HG03280 (cell line): Measurements from ENCODE around the gene MAGI3.

Experiments
- ATAC-seq: cut with Tn5 transposase; IDR thresholded peaks from one replicate; pipeline ENCODE4 v1.9.1; 2021; ENCODE audit warnings: mild to moderate bottlenecking, moderate library complexity; ENCODE audit not compliant: unreplicated experiment

The MAGI3 gene

DNA sequence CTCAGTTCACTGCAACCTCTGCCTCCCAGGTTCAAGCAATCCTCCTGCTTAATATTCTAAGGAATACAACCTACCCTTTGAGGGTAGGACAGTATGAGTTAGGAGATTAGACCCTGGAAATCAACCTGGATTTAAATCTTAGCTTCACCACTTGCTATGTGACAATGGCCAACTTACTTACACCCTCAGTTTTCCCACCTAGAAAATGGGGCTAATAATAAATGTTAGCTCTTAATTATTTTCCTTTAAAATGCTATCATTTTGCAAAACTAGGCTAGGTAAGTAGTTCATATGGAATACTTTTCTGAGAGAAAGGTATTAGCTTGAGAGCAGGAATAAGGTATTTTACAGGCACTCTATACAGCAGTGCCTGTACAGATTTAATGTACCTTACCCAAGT lies 258.2 kb downstream of the MAGI3 start:
- ATAC-seq, result no peak

DNA sequence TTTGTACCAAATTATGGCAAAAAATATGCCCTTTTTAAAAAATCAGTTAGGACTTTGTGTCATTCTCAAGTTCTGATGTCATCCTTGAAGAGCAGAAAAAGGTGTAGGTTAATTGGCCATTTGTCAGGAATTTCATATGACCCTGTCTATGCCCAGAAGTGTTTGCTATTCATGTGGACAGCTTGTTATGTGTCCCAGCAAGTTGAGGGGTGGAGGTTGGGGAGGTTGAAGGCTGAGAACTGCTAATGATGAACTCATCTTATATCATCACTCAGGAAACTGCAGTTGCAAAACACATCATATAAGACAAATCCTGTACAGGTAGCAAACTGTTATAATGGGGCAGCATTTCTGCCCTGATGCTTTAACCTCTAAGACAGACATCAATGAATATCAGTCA lies 262.5 kb downstream of the MAGI3 start:
- ATAC-seq, result no peak

DNA sequence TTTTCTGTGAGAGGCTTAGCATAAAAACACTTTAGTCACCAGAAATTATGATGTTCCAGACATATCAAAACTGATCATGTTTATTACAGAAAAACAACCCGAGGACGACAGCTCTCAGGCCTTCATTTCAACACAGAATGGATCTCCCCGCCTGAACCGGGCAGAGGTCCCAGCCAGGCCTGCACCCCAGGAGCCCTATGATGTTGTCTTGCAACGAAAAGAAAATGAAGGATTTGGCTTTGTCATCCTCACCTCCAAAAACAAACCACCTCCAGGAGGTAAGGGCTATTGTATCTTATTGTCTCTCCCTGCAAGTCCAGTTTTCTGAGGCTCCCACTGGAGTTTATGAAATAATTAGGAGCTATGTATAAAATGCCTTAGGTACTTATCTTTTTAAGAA lies 263.4 kb downstream of the MAGI3 start:
- no peak for ATAC-seq

DNA sequence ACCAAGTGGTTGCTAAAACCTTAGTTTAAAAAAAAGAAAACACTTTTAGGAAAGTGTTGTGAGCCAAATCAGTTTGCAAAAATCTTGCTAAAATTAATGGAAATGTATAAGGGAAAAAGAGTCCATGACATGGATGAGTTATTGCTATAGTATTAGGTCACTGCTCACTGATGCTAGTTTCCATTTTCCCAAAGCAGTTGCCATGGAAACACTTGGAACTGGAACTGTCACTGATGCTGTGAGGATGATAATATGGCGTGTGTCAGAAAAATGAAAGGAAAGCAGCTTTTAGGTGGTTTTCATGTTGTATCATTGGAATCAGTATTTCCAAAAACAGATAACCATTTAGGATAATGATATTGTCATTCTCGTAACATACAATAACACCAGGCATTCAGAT lies 264.6 kb downstream of the MAGI3 start:
- ATAC-seq, result no peak

DNA sequence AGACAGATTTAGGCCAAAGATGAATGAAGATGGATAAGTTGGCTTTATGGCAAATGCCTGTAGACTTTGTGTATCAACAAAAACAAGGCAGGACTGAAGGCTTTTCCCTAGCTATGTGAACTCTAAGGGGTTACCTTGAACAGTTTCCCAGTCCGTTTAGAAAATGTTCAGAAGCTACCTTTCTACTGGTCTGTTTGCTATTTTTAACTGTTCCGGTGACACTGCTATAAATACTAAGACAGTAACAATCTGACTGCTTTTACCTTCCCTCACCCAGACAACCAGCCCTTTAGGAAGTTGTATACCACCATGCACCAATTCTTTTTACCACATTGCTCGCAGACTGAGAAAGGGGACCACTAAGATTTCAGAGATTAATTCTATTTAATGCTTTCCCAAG lies 266.8 kb downstream of the MAGI3 start:
- no peak for ATAC-seq

DNA sequence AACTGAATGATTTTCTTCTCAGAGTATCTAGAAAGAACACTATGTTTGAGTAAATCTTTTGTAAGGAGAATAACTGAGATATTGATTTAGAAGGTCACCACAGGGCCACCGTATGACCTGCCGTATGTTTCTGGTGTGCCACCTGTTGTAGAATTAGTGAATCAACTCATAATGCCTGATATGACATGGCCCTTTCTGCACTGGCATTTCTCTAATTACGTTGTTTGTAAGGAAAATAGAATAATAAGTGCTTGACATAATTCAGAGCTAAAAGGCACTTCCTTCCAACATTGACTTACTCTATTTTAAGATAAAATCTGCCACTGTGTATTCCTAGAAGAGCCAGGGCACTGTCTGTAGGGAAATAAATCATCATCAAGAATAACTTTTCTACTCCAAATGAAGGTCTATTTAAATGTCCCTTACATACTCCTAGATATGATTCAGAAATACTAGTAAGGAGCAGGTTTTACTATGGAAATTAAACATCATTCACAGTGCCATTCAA lies 267.3 kb downstream of the MAGI3 start:
- ATAC-seq, result no peak

DNA sequence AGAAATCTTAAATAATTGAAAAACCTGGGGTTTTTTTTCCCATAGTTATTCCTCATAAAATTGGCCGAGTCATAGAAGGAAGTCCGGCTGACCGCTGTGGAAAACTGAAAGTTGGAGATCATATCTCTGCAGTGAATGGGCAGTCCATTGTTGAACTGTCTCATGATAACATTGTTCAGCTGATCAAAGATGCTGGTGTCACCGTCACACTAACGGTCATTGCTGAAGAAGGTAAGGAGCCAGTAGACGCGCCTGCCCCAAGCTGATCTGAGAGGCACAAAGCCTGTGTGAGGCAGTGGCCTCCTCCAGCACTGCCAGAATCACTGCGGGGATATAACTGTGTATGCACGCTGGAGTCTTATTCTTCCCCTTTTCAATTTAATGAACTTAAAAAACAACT lies 268.7 kb downstream of the MAGI3 start:
- no peak for ATAC-seq

DNA sequence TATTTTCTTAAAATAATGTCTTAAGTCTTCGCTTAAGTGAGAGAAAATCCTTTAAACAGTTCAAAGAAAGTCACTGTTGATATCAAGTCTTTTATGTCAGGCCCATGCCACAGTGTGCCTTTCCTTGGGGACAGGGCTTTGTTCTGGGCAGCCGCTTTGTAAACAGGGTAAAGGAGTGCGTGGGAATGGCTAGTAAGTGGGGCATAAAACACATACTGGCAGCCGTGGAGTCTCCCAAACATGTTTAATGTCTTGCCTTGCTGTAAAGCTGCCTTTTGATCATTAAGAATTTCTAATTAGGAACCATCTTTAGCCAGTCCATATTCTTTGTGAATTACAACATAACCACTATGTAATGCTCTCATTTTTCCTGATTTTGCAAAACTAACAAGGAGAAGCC lies 269.2 kb downstream of the MAGI3 start:
- no peak for ATAC-seq

DNA sequence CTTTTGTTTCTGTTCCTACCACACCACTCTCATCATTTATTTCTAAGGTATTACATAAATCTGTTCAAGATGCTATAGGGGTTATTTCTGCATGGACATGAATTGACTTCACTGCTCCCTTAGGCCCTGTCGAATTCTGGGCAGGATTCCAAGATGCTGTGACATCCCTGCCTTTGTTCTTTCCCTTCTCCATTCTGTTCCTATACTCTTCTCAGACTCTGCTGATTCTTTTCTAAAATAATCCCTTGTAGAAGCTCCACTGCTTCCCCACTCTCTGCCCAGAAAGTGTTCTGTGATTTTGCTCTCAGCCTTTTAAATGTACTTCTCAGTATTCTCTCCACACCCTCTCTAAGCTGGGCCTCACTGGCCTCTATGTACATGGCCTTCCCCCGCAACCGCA lies 269.8 kb downstream of the MAGI3 start:
- ATAC-seq, result no peak

DNA sequence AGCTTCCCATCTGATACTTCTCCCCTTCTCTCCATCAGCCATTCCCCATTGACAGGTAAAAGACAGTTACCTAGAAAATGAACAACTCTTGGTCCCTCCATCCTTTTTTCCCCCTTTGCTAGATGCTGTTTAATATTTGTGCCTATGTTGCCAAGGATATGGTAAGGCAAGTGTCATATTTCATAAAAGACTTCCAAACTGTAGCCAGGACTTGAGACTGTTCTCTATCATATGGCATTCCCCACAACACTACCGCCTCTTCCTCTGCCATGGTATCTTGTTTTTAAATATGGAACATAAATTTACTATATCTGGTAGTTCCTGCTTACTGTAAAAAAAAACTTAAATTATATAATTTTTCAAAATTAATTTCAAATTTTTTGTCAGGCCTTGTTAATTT lies 271.8 kb downstream of the MAGI3 start:
- no peak for ATAC-seq

DNA sequence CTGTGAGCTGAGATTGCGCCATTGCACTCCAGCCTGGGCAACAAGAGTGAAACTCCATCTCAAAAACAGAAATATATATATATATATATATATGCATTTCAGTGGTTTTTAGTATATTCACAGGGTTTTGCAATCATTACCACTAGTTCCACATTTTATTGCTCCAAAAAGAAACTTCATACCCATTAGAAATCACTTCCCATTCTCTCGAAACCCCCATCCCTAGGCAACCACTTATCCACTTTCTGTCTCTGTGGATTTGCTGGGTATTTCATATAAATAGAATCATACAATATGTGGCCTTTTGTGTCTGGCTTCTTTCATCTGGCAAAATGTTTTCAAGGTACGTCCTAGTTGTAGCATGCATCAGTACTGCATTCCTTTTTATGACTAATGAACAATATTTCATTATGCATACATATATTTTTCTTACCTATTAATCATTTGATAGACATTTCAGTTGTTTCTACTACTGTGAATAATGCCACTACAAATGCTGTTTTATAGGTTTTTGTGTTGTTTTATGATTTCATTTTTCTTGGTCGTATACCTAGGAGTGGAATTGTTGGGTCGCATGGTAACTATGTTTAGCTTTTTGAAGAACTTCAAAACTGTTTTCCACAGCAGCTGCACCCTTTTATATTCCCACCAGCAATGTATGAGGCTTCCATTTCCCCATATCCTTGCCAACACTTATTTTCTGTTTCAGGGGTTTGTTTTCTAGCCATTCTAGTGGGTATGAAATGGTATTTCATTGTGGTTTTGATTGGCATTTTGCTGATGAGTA lies 273.0 kb downstream of the MAGI3 start:
- no peak for ATAC-seq

DNA sequence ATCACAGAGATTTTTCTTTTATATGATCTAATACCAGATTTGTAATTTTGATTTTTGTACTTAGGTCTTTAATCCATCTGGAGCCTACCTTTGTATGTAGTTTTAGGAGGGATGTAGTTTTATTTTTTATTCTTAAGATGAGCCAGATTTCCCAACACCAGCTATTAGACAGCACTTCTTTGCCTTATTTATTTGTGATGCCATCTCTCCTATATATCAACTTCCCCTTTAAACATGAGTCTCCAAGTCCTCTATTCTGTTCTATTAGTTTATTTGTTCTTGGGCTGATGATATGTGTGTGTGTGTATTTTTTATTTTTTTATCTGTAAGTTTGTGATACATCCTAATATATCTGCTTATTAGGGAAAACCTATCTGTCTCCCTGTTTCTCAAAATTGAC lies 274.8 kb downstream of the MAGI3 start:
- no peak for ATAC-seq

DNA sequence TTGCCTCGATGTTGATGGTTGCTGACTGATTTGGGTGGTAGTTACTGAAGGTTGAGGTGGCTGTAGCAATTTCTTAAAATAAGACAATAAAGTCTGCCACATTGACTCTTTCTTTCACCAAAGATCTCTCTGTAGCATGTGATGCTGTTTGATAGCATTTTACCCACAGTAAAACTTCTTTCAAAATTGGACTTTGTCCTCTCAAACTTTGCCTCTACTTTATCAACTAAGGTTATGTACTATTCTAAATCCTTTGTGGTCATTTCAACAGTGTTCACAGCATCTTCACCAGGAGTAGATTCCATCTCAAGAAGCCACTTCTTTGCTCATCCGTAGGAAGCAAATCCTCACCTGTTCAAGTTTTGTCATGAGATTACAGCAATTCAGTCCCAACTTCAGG lies 275.8 kb downstream of the MAGI3 start:
- no peak for ATAC-seq

DNA sequence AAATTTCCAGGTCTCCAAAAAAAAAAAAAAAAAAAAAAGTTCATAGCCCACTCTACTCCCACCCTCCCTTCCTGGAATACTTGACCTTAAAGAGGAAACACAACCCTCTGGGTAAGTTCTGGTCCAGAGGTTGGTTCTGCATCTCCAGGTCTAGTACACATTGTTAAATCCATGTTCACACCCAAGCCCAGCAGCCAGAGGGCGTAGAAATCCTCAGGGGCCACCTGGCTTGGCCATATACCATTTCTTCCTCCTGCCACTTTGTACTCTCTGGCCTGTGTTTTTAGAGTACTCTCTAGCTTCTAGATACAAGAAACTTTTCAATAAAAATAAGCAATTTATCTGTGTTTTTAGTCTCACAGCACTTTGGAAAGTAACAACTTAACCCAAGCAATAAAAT lies 279.7 kb downstream of the MAGI3 start:
- ATAC-seq, result no peak

DNA sequence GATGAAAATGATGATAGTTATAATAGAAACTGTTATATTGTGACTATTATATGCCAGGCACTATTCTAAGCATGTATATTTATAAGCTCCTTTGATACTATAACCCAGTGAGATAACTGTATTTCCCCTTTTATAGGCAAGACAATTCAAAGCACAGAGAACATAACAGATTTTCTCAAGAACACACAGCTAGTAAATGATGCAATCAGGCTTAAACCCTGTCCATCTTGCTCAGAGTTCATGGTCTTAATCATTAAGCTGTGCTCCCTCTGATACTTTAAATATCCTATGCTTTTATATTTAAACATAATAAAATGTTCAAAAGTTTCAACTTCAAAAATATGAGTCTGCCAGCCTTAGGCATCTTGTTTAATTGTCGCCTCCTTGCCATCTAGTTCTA lies 280.3 kb downstream of the MAGI3 start:
- no peak for ATAC-seq

DNA sequence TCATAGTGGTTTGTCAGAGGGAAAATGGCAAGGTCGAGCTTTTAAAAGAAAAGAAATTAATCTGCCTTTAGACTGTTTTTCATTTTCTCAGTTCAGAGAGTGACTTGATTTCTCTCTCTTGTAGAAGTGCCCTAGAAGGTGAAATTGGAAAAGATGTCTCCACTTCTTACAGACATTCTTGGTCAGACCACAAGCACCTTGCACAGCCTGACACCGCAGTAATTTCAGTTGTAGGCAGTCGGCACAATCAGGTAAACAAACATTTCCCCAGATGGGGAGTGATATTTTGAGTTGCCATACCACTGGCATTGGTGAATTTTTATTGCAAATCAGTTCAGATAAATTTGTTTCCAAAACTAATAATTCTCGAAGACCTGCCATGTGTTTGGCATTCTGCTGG lies 282.2 kb downstream of the MAGI3 start:
- no peak for ATAC-seq

DNA sequence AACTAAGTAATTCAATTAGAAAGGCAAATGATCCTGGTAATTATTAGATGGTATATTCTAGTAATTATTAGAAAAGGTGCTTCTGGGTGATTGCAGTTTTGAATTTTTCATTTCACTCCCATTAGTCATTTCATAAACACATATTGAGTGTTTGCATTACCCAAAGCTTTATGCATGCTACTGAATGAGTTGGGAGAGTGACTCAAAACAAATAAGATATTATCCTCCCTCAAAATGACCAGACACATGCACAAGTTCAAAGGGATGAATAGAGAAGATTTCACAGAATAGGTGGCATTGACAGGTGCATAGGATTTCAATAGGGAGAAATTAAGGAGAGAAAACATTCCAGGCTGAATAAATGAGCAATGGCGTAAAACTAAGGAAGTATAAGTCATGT lies 284.3 kb downstream of the MAGI3 start:
- ATAC-seq, result no peak

DNA sequence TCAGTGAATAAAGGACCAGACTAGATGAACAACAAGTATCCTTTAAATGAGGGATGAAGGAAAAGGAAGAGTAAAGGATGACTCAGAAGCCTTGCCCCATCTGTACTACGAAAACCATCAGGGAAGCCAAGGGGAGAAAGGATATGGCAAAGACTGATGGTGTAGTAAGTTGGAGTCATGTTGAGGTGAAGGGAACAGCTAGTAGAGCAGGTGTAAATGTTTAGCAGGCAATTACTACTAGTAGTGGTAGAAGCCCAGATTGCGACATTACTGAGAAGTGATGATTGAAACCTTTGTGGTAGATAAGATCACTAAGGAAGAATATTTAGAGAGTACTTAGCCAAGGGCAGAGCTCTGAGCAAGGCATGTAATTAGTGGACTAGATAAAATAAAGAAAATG lies 285.0 kb downstream of the MAGI3 start:
- ATAC-seq, result no peak

DNA sequence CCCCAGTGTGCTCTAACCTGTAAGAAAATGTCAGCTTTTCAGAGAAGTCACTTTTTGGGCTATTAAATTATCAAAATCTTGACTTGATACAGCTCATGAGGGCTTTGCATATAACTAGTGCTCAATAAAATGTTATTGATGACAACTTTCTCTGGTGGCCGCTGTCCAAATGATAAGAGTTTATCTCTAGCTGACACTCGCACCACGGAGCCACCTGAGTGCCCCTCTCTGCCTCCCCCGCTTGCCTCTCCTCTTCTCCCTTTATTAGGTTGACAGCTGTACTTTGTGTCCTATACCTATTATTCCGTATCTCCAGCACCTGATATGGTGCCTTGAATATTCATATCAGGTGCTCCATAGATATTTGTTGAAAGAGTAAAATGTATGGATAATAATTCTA lies 286.2 kb downstream of the MAGI3 start:
- ATAC-seq, result no peak

DNA sequence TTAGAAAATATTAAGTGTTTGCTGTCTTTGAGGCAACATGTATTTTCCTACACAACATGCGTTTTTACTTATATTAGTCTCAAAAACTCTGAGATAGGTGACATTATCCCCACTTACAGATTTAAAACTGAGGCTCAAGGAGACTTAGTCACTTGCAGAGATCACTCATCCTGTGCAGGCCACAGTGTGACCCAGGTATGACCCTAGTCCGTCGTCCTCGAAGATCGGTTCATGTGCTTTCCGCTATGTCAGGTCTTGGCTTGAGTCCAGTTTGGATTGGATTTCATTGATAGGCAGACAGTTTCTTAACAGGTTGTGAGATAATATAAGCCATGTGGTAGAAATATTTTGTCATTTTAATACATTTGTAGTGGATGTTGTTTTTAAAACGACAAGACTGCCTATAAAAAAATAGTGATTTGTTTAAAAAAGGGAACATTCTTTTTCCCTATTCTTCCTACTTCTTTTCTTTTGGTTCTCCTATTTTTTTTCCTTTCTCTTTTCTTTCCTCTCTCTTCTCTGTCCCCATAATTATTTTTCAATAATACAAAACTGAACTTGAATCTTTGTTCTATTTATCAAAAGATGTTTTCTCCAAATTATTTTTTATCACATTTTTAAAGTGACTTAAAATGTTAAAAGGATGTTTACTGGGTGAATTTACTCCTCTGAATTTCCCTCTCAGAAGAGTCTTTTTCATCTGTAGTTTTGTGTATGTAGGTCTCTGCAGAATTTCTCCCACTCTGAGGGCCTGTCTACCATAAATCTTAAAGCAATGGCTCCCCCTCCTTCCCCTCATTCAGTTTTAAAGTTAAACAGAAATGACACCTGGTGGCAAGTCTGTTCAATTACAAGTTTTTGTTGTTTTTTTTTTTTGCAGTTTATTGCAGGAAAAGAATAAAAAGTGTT lies 287.2 kb downstream of the MAGI3 start:
- ATAC-seq, result no peak

DNA sequence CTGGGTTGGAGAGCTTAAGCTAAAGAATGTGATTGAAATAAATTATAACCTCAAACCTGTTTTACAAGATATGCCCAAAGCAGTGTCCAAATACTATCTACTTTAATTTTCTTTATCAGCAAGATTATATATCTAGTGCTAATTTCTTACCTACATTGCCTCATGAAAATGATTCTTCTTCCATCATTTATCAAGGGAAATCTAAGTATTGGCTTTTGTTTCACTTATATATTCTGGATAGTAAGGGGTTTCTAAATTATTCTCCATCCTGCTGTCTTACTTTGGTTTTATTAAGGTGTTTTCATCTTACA lies 287.8 kb downstream of the MAGI3 start:
- no peak for ATAC-seq

DNA sequence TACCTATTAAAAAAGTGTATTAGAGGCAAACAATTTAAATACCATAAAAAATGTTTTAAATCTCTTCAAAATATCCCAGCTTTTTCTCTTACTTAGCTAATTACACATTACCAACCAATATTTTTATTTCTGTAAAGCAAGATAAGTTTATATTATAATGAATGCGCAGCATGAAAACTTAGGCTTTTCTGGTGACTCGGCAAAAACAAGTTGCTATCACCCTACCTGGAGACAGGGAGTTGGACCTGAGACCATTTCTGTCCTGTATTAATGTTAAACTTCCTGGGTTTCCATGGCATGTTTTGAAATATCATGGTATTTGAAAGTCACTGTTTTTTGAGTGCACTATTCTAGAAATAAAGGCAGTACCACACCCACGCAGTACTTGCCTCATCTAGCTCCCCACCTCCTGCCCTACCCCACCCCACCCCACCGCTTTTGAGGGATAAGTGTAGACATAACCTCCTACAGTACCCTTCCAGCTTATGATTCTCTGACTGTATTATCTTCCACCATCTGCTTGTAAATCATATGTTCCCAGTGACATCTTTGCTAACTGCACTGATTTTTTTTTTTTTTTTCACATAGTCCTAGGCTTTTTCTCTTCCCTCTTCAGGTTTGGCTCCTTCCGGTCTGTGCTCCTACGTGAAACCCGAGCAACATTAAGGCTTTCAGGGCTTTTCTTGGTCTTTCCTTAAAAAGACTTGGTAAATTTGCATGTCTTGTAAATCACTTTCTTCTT lies 291.5 kb downstream of the MAGI3 start:
- no peak for ATAC-seq
